GM23338 (cell line): Measurements from ENCODE around the gene POMGNT1. TPM values are rescaled to one million over a fixed set of nuclear protein-coding genes. Genes with fewer than 3 reads are reported as not detected.

ENCODE experiments used
- ATAC-seq: fragments of 200-7000 bp; cut with Tn5 transposase; 3 replicates; pipeline ENCODE4 v1.9.1; 2020
- DNase-seq: peaks from one replicate; pipeline ENCODE4 v3.0.0-alpha.2; 2015; ENCODE audit warnings: low spot score
- H2AFZ ChIP-seq: fragments of 200-600 bp; sonication (generic); 2 replicates; pipeline ENCODE4 v1.8.0; 2016; ENCODE audit warnings: antibody characterized with exemption, mild to moderate bottlenecking, moderate library complexity
- H3F3A ChIP-seq: fragments of 200-600 bp; sonication (generic); replicated peaks from 2 replicates; pipeline ENCODE4 v1.8.0; 2017; ENCODE audit warnings: antibody characterized with exemption, mixed run types, low read depth
- H3K27ac ChIP-seq: fragments of 200-600 bp; sonication (generic); 2 replicates; pipeline ENCODE4 v1.6.1; 2016; ENCODE audit warnings: low read depth
- H3K27me3 ChIP-seq: fragments of 200-600 bp; sonication (generic); 2 replicates; pipeline ENCODE4 v1.8.0; 2016; ENCODE audit warnings: mild to moderate bottlenecking, mixed run types, moderate library complexity; ENCODE audit not compliant: insufficient read depth
- H3K36me3 ChIP-seq: fragments of 200-600 bp; sonication (generic); 2 replicates; pipeline ENCODE4 v1.8.0; 2016; ENCODE audit warnings: mild to moderate bottlenecking; ENCODE audit not compliant: insufficient read depth
- H3K4me1 ChIP-seq: fragments of 200-600 bp; sonication (generic); 2 replicates; pipeline ENCODE4 v1.8.0; 2016; ENCODE audit warnings: mild to moderate bottlenecking, moderate library complexity; ENCODE audit not compliant: insufficient read depth
- H3K4me2 ChIP-seq: fragments of 200-600 bp; sonication (generic); 2 replicates; pipeline ENCODE4 v1.7.1; 2017; ENCODE audit warnings: mixed run types
- H3K4me3 ChIP-seq: fragments of 200-600 bp; sonication (generic); 2 replicates; pipeline ENCODE4 v1.6.1; 2016; ENCODE audit warnings: mixed run types
- H3K79me2 ChIP-seq: fragments of 200-600 bp; sonication (generic); replicated peaks from 2 replicates; pipeline ENCODE4 v1.8.0; 2017; ENCODE audit warnings: mild to moderate bottlenecking; ENCODE audit not compliant: insufficient read depth
- H3K9me2 ChIP-seq: fragments of 200-600 bp; sonication (generic); 2 replicates; pipeline ENCODE4 v1.8.0; 2017; ENCODE audit not compliant: insufficient read depth
- H4K20me1 ChIP-seq: fragments of 200-600 bp; sonication (generic); replicated peaks from 2 replicates; pipeline ENCODE4 v1.8.0; 2017; ENCODE audit warnings: mild to moderate bottlenecking; ENCODE audit not compliant: insufficient read depth
- H3K27ac Mint-ChIP-seq: 2 replicates; pipeline ENCODE4 v1.8.0; 2020; ENCODE audit warnings: inconsistent platforms, mild to moderate bottlenecking, moderate library complexity, mixed read lengths
- H3K27me3 Mint-ChIP-seq: 3 replicates; pipeline ENCODE4 v1.8.0; 2022; ENCODE audit warnings: low read depth, mild to moderate bottlenecking, moderate library complexity, mixed read lengths, inconsistent platforms; ENCODE audit not compliant: insufficient read depth, poor library complexity
- H3K36me3 Mint-ChIP-seq: 3 replicates; pipeline ENCODE4 v1.8.0; 2021; ENCODE audit warnings: low read depth, mild to moderate bottlenecking, inconsistent platforms, moderate library complexity, mixed read lengths
- H3K4me1 Mint-ChIP-seq: 3 replicates; pipeline ENCODE4 v1.8.0; 2020; ENCODE audit warnings: mild to moderate bottlenecking, inconsistent platforms, mixed read lengths
- H3K4me3 Mint-ChIP-seq: 3 replicates; pipeline ENCODE4 v1.8.0; 2021; ENCODE audit warnings: moderate library complexity, mild to moderate bottlenecking, inconsistent platforms, mixed read lengths
- H3K9me3 Mint-ChIP-seq: 3 replicates; pipeline ENCODE4 v1.8.0; 2020; ENCODE audit warnings: moderate library complexity, mild to moderate bottlenecking, inconsistent platforms, mixed read lengths
- EZH2 ChIP-seq: fragments of 200-600 bp; sonication (generic); IDR thresholded peaks from one replicate; pipeline ENCODE4 v1.8.0; 2017; ENCODE audit warnings: antibody characterized with exemption, mild to moderate bottlenecking, low read depth; ENCODE audit not compliant: unreplicated experiment
- EZH2phosphoT487 ChIP-seq: fragments of 200-600 bp; sonication (generic); IDR thresholded peaks from one replicate; pipeline ENCODE4 v1.8.1; 2018; ENCODE audit warnings: antibody characterized with exemption; ENCODE audit not compliant: unreplicated experiment
- JUNB ChIP-seq: IDR thresholded peaks from one replicate; pipeline ENCODE4 v1.6.1; 2016; ENCODE audit warnings: antibody characterized with exemption; ENCODE audit not compliant: unreplicated experiment
- NANOG ChIP-seq: IDR thresholded peaks from 2 replicates; pipeline ENCODE4 v1.6.1; 2016; ENCODE audit warnings: antibody characterized with exemption, borderline replicate concordance
- POLR2AphosphoS5 ChIP-seq: IDR thresholded peaks from 2 replicates; pipeline ENCODE4 v1.6.1; 2016; ENCODE audit warnings: antibody characterized with exemption, low read depth
- ZNF331 ChIP-seq: fragments of 250-450 bp; sonication (Bioruptor Pico); IDR thresholded peaks from 2 replicates; pipeline ENCODE4 v1.5.0; 2020; ENCODE audit warnings: low read depth, mild to moderate bottlenecking, moderate library complexity
- polyA plus RNA-seq: library from polyadenylated mRNA; unstranded; fragments of >200 nt; fragmentation: Nextera tagmentation; extraction: Ambion mirVana; gene quantifications from 2 replicates; pipeline ENCODE4 v1.2.1, GENCODE V29; 2016
- total RNA-seq: library from RNA; depleted of rRNA; stranded (reverse); fragments of >200 nt; shearing (Covaris generic); gene quantifications from 2 replicates; pipeline ENCODE4 v1.2.3, GENCODE V29; 2014
- TF ChIP-seq, protein P1 (sequence below): IDR thresholded peaks from one replicate; pipeline ENCODE4 v1.6.1; 2018; ENCODE audit warnings: antibody characterized with exemption; ENCODE audit not compliant: unreplicated experiment
- TF ChIP-seq, protein P2 (sequence below): fragments of 250-450 bp; sonication (Bioruptor Pico); IDR thresholded peaks from 2 replicates; pipeline ENCODE4 v1.5.0; 2020; ENCODE audit warnings: mild to moderate bottlenecking, moderate library complexity

Gene POMGNT1
- total and polyA plus RNA-seq, 2 experiments from 2014 or later = 24.3 to 32.1 TPM

DNA sequence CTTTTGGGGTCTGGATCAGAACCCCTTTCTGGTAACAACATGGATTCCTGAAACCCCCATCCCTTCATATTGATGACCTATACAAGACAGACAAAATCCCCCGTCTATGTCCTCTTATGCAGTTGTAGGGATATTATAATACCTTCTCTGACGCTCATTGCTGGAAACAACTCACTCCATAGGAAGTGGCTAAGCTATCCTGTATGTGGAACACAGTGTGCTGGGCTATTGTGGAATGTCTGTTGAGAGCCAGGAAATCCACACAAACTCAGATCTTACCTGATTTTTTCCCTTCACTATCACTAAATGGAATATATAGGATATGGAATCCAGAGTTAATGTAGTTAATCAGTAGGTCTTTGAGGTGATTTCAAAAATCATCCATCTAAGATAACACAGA, 48.1 kb downstream of the POMGNT1 start:
- Mint-ChIP-seq H3K9me3 (no peaks in the 10 kb centered on the region), H3K36me3 (no peaks in the 10 kb centered on the region), H3K4me1 (peaks cover 7% of the 10 kb centered on the region), H3K27ac (no peak overlapping the region), H3K4me3 (no peak overlapping the region), H3K27me3 (peaks cover 6% of the 10 kb centered on the region)
- Histone ChIP-seq H3F3A (no peaks in the 10 kb centered on the region), H3K27ac (no peak overlapping the region), H3K27me3 (no peaks in the 10 kb centered on the region), H4K20me1 (no peaks in the 10 kb centered on the region), H3K4me1 (no peaks in the 10 kb centered on the region; the same call in none of the 2 replicates), H3K4me2 (no peak overlapping the region), H3K4me3 (no peak overlapping the region), H2AFZ (no peak overlapping the region), H3K9me2 (0 out of 2 replicates have a peak, but pooled peaks cover 3% of the 10 kb centered on the region), H3K36me3 (no peaks in the 10 kb centered on the region), H3K79me2 (no peaks in the 10 kb centered on the region)
- ATAC-seq (no peak), DNase-seq (no peak)
- TF ChIP-seq POLR2AphosphoS5 (no peak), EZH2 (no peak), JUNB (no peak)
- TF ChIP-seq, protein P1, sequence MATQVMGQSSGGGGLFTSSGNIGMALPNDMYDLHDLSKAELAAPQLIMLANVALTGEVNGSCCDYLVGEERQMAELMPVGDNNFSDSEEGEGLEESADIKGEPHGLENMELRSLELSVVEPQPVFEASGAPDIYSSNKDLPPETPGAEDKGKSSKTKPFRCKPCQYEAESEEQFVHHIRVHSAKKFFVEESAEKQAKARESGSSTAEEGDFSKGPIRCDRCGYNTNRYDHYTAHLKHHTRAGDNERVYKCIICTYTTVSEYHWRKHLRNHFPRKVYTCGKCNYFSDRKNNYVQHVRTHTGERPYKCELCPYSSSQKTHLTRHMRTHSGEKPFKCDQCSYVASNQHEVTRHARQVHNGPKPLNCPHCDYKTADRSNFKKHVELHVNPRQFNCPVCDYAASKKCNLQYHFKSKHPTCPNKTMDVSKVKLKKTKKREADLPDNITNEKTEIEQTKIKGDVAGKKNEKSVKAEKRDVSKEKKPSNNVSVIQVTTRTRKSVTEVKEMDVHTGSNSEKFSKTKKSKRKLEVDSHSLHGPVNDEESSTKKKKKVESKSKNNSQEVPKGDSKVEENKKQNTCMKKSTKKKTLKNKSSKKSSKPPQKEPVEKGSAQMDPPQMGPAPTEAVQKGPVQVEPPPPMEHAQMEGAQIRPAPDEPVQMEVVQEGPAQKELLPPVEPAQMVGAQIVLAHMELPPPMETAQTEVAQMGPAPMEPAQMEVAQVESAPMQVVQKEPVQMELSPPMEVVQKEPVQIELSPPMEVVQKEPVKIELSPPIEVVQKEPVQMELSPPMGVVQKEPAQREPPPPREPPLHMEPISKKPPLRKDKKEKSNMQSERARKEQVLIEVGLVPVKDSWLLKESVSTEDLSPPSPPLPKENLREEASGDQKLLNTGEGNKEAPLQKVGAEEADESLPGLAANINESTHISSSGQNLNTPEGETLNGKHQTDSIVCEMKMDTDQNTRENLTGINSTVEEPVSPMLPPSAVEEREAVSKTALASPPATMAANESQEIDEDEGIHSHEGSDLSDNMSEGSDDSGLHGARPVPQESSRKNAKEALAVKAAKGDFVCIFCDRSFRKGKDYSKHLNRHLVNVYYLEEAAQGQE = no peak

DNA sequence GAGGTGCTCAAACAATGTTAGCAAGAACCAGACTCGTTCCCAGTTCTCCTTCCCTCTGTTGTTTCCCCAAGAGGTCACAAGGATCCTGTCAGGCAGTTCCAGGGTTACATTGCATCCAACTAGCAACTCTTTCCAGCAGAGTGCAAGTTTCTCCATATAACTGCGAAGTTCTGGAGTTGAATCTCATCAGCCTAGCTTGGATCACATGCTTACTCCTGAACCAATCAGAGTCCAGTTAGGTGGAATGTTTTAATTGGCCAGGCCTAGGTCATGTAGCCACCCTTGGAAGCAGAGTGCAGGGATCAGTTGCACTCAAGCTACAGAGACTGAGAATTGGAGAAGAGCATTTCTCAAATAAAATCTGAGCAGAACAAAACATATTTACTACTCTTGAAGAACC, 49.9 kb downstream of the POMGNT1 start:
- DNase-seq (no peak), ATAC-seq (no peak; the same call in 1 of the 3 replicates)
- peak overlapping the region; percentile 8; the same call in 1 of the 2 replicates for H2AFZ ChIP-seq
- no peaks in the 10 kb centered on the region for H3K79me2 ChIP-seq
- no peak overlapping the region for H3K27ac Mint-ChIP-seq
- H3K36me3 ChIP-seq = no peaks in the 10 kb centered on the region
- peaks cover 7% of the 10 kb centered on the region for H3K4me1 Mint-ChIP-seq
- no peaks in the 10 kb centered on the region for H3F3A ChIP-seq
- H3K27ac ChIP-seq = no peak overlapping the region
- H3K9me2 ChIP-seq = 0 out of 2 replicates have a peak, but pooled peaks cover 3% of the 10 kb centered on the region
- no peaks in the 10 kb centered on the region for H3K9me3 Mint-ChIP-seq
- no peaks in the 10 kb centered on the region; the same call in none of the 2 replicates for H3K4me1 ChIP-seq
- no peaks in the 10 kb centered on the region for H3K27me3 ChIP-seq
- no peaks in the 10 kb centered on the region for H3K36me3 Mint-ChIP-seq
- H4K20me1 ChIP-seq = no peaks in the 10 kb centered on the region
- H3K4me3 ChIP-seq = no peak overlapping the region
- no peak overlapping the region for H3K4me2 ChIP-seq
- H3K4me3 Mint-ChIP-seq = no peak overlapping the region
- peaks cover 6% of the 10 kb centered on the region for H3K27me3 Mint-ChIP-seq
- TF ChIP-seq JUNB (no peak), ZNF331 (no peak), NANOG (no peak), EZH2phosphoT487 (no peak)
- TF ChIP-seq, protein P1 = no peak
- TF ChIP-seq, protein P2, sequence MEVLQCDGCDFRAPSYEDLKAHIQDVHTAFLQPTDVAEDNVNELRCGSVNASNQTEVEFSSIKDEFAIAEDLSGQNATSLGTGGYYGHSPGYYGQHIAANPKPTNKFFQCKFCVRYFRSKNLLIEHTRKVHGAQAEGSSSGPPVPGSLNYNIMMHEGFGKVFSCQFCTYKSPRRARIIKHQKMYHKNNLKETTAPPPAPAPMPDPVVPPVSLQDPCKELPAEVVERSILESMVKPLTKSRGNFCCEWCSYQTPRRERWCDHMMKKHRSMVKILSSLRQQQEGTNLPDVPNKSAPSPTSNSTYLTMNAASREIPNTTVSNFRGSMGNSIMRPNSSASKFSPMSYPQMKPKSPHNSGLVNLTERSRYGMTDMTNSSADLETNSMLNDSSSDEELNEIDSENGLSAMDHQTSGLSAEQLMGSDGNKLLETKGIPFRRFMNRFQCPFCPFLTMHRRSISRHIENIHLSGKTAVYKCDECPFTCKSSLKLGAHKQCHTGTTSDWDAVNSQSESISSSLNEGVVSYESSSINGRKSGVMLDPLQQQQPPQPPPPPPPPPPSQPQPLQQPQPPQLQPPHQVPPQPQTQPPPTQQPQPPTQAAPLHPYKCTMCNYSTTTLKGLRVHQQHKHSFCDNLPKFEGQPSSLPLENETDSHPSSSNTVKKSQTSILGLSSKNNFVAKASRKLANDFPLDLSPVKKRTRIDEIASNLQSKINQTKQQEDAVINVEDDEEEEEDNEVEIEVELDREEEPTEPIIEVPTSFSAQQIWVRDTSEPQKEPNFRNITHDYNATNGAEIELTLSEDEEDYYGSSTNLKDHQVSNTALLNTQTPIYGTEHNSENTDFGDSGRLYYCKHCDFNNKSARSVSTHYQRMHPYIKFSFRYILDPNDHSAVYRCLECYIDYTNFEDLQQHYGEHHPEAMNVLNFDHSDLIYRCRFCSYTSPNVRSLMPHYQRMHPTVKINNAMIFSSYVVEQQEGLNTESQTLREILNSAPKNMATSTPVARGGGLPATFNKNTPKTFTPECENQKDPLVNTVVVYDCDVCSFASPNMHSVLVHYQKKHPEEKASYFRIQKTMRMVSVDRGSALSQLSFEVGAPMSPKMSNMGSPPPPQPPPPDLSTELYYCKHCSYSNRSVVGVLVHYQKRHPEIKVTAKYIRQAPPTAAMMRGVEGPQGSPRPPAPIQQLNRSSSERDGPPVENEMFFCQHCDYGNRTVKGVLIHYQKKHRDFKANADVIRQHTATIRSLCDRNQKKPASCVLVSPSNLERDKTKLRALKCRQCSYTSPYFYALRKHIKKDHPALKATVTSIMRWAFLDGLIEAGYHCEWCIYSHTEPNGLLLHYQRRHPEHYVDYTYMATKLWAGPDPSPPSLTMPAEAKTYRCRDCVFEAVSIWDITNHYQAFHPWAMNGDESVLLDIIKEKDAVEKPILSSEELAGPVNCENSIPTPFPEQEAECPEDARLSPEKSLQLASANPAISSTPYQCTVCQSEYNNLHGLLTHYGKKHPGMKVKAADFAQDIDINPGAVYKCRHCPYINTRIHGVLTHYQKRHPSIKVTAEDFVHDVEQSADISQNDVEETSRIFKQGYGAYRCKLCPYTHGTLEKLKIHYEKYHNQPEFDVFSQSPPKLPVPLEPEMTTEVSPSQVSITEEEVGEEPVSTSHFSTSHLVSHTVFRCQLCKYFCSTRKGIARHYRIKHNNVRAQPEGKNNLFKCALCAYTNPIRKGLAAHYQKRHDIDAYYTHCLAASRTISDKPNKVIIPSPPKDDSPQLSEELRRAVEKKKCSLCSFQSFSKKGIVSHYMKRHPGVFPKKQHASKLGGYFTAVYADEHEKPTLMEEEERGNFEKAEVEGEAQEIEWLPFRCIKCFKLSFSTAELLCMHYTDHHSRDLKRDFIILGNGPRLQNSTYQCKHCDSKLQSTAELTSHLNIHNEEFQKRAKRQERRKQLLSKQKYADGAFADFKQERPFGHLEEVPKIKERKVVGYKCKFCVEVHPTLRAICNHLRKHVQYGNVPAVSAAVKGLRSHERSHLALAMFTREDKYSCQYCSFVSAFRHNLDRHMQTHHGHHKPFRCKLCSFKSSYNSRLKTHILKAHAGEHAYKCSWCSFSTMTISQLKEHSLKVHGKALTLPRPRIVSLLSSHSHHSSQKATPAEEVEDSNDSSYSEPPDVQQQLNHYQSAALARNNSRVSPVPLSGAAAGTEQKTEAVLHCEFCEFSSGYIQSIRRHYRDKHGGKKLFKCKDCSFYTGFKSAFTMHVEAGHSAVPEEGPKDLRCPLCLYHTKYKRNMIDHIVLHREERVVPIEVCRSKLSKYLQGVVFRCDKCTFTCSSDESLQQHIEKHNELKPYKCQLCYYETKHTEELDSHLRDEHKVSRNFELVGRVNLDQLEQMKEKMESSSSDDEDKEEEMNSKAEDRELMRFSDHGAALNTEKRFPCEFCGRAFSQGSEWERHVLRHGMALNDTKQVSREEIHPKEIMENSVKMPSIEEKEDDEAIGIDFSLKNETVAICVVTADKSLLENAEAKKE (CRISPR knock-in tag) = no peak
